NCI-H524 treated with DMSO at 0.1 percent for 48 hours (cell line): ENCODE results near the gene ACCSL.
A peak's percentile ranks its signal among the peaks of the same experiment; 100 is the strongest.

Experiments used
- DNase-seq: peaks from one replicate; lab custom pipeline; 2025; lab: John Stamatoyannopoulos, UW

Gene ACCSL

DNA sequence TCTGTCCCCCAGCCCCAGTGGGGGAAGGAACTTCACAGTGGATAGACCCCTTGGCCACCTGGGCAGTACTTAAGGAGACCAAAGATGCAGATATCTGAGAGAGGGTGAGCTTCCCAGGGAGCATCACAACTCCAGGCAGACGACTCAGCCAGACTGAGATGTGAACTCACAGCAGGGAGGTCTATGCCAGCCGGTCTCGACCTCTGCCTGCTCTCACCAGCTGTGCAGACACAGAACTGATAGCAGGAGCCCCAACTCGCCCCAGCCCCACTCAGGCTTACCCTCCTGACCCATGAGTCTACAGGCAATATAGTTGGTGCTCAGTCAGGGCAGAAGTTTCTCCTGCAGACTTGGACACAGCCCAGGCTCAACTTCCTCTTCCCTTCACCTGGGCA is 29.7 kb upstream of the ACCSL start:
- DNase-seq = no peak

DNA sequence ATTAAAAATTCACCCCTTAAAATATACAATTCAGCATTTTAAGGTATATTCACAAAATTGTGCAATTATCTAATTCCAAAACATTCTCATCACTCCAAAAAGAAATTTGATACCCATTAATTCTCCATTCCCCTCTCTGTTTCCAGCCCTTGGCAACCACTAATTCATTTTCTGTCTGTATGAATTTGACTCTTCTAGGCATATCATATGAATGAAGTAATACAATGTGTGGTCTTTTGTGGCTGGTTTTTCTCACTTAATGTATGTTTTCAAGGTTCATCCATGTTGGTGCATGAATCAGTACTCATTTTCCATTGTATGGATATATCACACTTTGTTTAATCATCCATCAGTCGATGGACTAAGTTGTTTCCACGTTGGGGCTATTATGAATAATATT is 29.0 kb upstream of the ACCSL start:
- DNase-seq = no peak

DNA sequence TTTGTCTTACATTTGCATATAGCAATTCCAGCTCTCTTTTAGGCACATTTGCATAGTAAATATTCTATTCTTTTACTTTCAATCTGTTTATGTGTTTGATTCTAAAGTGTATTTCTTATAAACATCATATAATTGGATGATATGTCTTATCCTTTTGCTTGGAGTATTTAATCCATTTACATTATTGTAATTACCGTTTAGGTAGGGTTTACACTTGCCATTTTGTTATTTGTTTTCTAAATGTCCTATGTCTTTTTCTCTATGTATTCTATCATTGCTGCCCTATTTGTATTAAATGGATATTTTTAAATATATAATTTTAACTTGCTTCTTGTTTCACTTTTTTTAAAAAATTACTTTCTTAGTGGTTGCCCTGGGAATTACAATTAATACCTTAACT is 22.8 kb upstream of the ACCSL start:
- no peak for DNase-seq

DNA sequence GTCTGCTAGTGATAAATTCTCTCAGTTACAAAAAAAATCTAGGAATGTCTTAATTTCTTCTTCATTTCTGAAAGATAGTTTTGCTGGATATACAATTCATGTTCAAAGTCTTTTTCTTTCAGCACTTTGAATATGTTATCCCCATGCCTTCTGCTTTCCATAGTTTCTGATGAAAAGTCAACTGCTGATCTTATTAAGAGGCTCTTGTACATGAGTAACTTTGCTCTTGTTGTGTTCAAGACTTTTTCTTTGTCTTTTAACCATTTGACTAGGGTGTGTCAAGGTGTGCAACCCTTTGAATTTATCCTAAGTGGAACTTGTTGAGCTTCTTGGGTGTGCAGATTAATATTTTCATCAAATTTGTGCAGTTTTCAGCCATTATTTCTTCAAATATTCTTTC is 22.1 kb upstream of the ACCSL start:
- no peak for DNase-seq

DNA sequence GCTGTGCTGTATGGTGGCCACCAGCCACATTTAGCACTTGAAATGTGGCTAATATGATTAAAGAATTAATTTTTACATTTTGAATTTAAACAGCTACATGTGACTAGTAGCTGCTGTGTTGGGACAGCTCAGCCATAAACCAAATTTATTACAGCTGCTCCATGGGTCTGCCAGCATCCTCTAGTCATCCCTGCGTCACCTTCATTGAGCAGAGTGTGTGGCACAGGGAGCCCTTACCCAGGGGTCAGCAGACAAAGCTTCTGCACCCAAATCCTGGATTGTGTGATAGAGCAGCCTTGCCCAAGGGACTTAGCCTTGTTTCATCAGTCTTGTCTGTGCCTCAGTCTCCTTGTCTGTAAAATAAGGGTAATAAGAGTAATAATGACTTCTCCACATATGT is 19.4 kb upstream of the ACCSL start:
- DNase-seq = no peak

DNA sequence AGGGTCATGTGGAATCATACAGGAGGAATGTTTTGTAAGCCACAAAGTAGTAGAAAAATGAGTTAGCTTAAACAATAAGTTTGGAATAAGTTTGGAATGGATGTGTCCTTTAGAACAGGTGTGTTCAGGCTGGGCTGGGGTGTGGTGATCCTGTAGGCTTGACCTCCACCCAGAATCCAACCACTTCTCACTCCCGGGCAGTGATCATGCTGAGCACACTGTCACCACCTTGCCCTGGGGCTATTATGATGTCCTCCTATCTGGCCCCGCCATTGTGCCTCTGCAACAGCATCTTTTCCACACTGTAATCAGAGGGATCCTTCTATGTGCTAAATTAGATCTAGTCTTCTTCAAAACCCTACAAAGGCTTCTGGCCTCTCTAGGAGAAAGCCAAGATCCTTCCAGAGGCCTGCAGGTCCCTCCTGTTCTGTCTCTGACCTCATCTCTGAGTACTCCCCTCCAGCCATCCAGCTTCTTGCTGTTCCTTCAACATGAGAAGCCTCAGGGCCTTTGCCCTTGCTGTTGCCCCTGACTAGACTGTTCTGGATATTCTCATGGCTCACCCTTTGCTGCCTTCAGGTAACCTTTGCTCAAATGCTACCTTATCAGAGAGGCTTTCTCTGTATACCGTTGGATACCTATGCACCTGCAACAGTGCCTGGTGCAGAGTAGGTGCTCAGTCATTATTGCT is 18.8 kb upstream of the ACCSL start:
- DNase-seq = no peak

DNA sequence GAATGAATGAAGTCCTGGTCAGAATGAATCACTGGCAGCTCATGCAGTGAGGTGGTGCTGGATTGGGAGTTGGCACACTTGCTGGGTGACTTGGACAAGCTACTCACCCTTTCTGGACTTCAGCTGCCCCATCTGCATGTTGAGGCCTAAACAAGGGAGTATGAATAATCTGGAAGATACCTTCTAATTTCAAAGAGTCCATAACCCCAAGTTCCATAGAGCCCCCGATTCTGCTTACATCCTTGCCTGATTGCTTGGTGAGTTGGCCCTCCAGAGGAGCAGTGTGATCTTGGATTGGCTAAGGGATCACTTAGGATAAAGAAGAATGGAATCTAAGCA is 18.3 kb upstream of the ACCSL start:
- DNase-seq = no peak

DNA sequence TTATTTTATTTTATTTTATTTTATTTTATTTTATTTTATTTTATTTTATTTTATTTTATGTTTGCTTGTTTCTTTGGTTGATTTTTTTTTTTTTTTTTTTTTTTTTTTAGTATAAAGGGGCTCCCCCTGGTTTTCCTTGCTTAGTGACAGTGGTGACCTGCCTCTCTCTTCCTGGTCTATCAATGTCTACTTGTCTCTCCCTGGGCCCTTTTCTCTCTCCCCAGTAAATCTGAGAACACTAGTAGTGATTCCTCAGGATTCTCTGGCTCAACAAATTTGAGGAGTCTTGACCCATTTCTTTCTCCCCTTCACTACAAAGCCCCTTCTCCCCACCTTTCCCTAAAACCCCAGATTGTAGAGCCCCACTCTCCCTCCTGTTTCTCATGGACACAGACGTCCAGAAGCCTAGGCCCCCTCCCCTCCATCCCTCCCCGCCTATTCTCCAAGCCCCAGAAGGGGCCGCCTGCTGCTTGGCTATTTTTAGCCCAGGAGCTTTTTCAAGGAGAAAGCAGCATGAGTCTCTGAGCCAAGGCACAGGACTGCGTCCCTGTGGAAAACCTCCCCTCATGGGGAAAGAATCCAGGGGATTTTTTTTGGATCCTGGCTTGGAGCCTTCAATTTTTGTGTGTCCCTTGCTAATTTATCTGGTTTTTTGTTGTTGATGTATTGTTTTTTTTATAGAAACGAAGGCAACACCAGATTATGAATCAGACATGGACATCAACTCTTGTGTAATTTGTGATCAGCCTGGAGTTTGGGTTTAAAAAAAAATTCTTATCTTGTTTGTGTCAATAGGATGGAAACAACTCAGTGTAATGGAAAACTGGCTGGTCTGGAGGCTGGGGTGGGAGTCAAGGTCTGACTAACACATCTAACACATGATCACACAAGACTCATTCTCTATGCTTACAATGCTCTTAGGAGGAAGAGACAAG is 17.5 kb upstream of the ACCSL start:
- no peak for DNase-seq

DNA sequence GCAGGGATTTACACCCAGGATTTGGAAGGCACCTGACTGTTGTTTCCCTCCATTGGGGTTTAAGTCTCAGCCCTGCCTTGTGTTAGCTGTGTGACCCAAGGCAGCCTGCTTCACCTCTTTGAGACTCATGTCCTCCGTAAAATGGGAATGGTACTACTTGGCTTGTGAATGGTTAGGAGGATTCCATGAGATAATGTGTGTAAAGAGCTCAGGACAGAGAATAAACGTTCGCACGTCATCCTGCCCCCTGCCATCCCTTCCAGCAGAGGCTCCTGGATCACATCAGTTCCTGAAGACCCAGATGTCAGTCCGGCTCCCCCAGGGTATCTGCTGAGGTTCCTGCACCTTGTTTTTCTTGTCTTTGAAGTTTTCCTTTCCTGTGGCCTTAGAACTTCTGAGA is 16.8 kb upstream of the ACCSL start:
- no peak for DNase-seq

DNA sequence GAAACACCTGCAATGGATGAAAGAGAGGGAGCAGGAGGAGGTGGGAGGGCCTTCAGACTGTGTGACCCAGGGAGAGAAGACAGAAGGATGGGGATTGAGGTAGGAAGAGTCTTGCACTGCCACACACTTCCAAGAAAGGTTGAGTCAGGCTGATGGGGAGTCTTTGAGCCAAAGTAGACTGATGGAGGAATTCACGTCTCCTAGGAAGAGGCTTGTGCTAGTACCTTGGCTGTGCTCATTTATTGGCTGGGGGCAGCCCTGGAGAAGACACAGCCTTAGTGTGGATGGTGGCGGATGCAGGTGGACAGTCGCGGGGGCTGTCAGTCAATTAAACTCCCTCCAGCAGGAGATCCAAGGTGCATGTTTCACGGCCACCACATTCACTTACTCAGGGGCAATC is 16.2 kb upstream of the ACCSL start:
- no peak for DNase-seq

DNA sequence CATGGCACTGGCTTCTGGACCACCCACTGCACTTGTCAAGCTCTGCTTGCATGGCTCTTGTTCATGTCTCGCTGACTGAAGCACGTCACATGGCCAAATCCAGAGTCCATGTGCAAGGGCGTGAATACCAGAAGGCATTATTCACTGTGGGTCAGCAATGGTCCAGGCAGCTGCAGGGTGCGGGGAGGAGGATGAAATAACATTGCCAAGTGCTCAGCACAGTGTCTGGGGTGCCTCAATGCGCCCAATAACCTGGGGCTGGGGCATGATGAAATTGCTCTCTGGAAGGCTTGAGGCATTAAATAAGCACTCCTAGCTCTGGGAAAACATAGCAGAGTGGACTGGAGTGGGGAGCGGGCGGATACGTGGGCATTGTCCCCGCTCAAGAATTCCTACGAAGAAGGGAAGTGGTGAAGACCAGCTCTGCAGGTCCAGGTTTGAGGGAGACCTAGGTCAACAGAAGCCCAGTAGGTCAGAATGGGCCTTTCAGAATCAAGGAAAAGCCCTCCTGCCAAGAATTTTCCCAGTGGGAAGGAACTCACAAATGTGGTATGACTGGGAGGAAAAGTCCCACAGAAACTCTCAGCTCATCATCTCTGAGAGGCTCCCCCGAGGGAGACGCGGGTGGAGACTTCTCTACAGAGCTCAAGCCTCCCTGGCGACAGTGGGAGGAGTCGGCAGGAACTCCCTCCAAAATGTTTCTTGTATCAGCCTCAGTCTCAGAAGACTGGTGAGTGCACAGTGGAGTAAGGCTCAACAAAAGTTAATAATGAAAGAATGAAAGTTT is 15.3 kb upstream of the ACCSL start:
- DNase-seq = no peak

DNA sequence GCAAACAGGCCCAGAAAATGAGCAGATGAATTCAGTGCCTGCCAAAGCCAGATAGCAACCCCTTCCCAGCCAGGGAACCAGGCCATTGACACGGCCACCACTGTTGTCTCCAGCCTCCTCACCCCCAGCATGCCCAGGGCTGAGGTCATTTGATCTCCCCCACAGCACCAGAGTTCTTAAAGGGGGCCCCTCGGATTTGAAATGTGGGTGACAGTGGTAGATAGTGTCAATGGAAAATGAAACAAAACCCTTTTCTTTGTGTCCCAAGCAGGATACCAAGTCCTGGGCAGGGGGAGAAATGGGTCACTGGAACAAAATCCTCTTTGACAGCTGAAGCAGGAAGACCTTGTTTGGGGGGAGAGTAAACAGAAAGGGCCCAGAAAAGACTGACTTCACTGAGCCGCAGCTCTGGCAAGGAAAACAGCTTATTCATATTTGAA is 14.3 kb upstream of the ACCSL start:
- DNase-seq = no peak

DNA sequence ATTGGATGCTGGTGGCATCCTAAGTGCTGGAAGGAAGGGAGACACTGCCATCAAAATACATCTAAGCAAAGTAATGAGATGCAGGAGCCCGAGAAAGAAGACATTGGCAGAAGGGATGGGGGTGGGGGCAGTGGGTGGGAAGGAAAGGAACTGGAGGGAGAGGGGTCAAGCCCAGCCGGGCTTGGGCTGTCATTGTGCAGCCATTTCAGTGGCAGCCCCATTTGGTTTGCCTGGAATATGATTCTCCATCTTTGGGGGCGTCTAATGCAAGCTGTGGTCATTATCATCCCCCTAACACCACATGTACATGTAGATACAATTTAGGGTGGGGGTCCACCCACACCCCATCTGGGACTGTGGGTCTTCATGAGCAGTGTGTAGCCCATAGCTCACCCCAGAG is 13.9 kb upstream of the ACCSL start:
- no peak for DNase-seq

DNA sequence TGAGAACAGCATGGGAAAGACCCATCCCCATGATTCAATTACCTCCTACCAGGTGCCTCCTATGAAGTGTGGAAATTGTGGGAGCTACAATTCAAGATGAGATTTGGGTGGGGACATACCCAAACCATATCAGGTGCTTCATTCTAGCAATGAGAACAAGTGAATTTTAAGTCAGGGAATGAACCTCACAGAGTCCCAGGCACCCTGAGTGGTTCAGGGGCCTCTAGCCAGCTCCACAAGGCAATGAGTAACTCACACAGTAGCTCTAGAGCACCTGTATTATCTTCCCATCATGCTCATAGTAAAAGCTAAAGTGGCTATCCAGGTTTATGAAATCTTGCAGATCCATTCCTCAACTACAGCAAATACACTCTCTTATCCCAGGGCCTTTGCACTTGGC is 13.1 kb upstream of the ACCSL start:
- DNase-seq = no peak

DNA sequence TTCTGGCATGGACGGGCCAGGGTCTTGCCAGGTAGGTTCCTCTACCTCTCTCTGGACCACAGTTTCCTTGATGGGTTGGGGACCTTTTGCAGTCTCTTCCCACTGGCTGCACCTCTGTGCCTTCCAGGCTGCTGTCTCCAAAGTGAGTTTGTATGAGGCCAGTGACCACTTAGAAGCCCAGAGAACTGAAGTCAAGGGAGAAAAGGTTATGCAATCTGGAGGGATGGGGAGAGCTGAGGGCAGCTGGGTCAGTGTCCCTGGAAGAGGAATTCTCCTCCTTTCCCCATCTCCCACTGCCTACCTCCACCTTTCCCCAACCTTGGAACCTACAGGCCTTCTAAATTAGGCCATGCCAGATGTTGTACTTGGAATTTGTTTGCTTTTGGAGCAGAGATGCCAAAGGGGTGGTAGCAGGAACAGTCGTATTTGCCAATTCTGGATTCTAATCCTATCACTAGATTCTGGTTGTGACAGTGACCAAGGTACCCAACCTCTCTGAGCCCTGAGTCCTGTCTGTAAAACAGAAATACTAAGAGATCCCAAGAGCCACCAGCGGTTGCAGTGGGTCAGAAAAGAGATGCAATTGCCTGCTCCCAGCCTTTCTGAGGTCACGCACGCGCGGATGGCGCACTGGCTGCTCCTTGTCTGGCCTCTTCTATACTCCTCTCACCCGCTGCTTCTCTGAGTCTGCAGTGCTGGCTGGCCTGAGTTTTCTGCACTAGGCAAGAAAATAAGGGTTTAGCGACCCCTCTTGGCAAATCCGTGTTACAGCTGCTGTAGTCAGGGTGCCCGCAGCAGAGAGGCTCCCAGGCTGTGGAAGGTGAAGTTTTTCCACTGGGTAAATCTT is 10.7 kb upstream of the ACCSL start:
- DNase-seq = peak; percentile 9

DNA sequence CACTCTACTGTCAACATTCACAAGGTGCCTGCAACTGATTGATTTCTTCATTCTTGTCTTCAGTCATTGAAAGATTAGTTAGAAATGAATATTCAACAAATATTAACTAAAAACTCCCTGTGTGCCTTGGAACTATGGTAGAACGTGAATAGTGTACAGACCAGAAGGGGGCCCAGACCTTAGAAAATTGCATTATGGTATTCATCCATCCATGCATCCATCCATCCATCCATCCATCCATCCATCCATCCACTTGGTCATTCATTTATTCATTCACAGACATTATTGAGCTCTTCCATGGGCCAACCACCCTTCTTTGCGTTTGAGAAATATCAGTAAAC is 10.2 kb upstream of the ACCSL start:
- DNase-seq = no peak

DNA sequence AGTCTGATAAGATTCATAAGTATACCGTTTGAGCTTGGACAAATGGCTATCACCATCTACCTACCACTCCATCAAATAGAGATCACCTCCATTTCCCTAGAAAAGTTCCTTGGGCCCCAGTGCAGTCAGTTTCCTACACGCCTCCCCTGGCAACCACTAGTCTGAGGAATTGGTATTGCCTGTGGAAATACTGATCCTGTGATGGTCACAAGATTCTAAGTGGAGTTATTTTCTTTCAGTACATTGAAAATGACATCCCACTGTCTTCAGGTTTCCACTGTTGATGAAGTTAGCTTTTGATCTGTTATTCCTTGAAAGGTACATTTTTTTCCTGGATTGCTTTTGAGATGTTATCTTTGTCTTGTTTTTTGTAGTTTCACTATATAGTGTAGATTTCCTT is 4.6 kb upstream of the ACCSL start:
- DNase-seq = no peak

DNA sequence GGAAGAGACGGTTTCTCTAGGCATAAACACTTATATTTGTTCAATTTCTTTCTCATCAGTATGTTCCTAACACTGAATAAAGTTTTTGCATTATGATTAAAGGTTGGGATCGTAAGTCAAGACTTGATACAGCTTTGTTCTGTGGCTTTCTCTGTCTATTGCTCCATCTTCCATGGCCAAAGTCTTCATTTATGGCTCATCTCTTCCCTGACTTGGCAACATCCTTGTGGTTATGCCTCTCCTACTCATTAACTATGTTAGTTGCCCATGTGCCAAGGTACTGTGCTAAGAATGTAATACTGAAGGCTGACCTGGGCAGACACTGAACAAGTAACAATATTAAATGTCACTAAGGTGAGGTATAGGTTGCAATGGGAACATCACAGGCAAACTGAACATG is 1.6 kb upstream of the ACCSL start:
- DNase-seq = no peak

DNA sequence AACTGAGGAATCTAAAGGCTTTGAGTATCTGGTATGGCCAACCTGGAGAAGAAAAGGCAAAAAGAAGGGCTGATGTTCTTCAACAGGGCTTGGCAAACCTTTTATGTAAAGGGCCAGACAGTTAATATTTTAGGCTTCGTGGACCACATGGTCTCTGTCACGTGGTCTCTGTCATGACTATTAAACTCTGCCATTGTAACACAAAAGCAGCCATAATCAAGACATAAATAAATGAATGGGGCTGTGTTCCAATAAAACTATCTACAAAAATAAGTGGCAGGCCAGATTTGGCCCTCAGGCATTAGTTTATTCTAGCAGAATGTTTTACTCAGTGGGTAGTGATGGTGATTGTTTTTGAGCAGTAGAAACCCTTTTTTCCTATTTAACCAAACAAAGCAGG is 483 bp upstream of the ACCSL start:
- no peak for DNase-seq

DNA sequence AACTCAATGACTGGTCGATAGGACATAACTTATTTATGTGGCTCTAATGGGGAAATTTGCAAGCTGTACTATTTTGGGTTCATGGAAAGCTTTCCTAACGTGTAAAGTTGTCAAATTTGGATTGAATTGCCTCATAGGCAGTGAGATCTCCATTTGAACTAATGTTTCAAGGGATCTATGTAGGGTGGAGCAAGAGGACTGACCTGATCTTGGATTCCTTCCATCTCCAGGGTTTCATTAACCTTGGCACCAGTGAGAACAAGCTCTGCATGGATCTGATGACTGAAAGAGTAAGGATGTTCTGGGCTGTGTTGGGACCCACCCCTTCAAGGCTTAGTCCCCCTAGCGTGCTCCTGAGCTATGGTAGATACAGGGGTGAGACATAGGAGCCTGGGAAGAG is 2.1 kb downstream of the ACCSL start:
- DNase-seq = no peak

DNA sequence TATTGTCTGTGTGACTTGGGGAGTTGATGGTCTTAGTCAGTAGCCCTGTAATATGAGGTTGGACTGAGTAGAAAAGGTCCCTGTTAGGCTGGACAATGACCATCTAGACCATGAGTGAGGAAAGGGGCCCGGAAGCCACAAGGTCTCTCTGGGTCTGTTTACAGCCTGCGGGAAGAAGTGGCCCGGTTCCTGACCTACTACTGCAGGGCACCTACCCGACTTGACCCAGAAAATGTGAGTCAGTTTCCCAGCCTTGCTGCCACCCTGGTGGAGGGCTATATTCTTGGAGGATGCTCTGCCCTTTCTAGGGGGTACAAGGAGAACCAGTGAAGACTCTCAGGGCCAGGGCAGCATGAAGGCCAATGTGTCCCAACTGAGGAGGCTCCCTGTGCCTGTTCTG is 3.4 kb downstream of the ACCSL start:
- no peak for DNase-seq

DNA sequence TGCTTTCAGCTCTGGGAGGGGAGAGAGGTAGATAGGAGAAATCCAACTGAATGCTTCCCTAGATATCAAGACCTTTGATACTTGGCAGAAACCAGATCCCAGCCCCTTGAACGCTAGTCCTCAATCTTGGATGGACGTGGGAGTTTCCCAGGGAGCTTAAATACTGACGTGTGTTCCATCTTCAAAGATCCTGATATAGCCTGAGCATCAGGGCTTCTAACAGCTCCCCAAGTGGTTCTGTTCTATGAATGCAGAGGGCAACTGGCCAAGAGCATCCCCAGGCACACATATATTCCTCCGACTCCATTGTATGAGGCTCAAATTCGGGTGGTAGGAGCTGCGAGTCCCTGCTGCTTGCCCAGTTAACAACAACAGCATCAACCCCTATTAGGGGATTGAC is 9.6 kb downstream of the ACCSL start:
- DNase-seq = no peak
